Omental fat pad (tissue), 4 donors: ENCODE results near the gene DSCAM. TPM values are rescaled to one million over a fixed set of nuclear protein-coding genes. Genes with fewer than 3 reads are reported as not detected.

Source experiments
- ATAC-seq: fragments of 150-250 bp; one replicate; pipeline ENCODE4 v1.9.1; 2016; ENCODE audit warnings: mild to moderate bottlenecking, moderate library complexity; ENCODE audit not compliant: low FRiP score
- DNase-seq: peaks from one replicate; pipeline ENCODE4 v3.0.0-alpha.2; 2019; ENCODE audit warnings: low spot score
- total RNA-seq, 4 donors: library from RNA; depleted of rRNA; stranded (reverse); fragments of >200 nt; gene quantifications; one replicate each; pipeline ENCODE4 v1.1.0, GENCODE V29; 2016
- TF ChIP-seq, protein P1 (sequence below), 3 donors: fragments of 450-650 bp; IDR thresholded peaks; one replicate each; pipeline ENCODE4 v1.5.1; 2016 to 2017; ENCODE audit warnings: antibody characterized with exemption in 3 of 3, mild to moderate bottlenecking in 3 of 3, moderate library complexity in 2 of 3

The DSCAM gene
- total RNA-seq, 4 donors from 2014 or later = 0.16 TPM; not detected in 3

DNA sequence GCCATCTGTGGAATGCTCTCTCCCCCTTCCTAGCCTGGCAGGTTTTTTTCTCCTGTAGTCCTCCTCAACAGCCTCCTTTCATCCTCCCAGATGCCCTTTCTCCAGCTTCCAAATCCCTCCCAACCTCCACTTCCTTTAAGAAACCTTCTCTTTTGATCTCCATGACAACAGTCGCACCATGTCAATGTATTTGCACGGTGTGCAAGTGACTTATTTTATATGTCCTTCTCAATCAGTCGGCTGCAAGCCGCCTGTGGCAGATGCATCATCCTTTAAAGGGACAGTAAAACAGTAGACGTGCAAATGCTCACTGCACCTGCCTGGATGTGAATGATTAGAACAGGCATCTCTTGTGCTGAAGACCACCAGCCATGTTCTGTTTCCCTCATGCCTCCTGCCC lies 694.5 kb downstream of the DSCAM start:
- ATAC-seq (no peak), DNase-seq (no peak)
- TF ChIP-seq, protein P1, sequence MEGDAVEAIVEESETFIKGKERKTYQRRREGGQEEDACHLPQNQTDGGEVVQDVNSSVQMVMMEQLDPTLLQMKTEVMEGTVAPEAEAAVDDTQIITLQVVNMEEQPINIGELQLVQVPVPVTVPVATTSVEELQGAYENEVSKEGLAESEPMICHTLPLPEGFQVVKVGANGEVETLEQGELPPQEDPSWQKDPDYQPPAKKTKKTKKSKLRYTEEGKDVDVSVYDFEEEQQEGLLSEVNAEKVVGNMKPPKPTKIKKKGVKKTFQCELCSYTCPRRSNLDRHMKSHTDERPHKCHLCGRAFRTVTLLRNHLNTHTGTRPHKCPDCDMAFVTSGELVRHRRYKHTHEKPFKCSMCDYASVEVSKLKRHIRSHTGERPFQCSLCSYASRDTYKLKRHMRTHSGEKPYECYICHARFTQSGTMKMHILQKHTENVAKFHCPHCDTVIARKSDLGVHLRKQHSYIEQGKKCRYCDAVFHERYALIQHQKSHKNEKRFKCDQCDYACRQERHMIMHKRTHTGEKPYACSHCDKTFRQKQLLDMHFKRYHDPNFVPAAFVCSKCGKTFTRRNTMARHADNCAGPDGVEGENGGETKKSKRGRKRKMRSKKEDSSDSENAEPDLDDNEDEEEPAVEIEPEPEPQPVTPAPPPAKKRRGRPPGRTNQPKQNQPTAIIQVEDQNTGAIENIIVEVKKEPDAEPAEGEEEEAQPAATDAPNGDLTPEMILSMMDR (IDR thresholded peaks at IDR 0.05) = no peak

DNA sequence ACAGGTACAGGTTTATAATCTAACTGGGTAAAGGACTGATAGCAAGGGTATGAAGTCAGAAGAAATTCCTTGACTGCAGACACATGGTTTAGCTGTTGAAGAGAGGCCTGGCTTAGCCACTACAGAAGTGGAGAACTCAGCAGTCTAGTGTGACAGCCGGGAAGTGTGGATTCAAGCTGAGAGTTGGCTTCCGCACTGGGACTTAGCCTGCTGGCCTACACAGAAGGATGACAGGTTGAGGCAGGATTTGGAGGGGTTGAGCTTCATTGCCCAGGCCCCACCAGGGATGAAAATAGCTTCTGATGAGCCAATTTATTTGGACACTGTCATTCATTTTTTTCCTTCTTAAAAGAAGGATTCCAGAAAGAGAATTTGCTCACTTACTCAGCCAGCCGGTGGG lies 695.3 kb downstream of the DSCAM start:
- ATAC-seq (no peak), DNase-seq (no peak)
- TF ChIP-seq, protein P1 (IDR thresholded peaks at IDR 0.05) = no peak

DNA sequence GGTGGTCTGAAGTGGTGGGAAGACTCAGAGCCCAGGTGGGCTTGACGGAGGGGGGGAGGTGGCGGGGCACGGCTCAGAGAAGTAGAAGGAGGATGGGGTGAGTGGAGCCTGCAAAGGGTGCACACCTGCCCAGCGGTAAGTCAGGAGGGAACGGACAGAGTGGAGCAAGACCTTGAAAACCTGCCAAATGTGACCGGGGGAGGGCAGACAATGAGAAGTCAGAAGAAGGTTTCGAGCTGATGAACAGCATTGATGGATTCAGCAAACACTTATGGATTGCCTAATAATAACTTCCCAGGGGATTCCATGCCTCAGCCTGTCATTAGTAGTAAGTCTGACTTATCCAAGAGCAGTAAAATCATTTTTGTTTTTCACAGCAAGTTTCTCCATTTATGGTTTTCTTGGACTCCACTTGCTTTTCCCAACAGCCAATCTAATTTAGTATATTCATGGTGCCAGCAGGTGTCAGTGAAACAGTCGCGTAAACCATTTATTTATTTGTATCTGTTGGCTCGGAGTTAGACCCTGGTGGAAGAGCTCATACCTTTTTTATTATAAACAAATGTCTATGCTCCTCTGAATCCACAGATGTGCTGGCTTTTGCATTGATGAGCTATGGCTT lies 700.6 kb downstream of the DSCAM start:
- no peak for DNase-seq
- ATAC-seq = peak; percentile 77
- TF ChIP-seq, protein P1 (IDR thresholded peaks at IDR 0.05) = no peak

DNA sequence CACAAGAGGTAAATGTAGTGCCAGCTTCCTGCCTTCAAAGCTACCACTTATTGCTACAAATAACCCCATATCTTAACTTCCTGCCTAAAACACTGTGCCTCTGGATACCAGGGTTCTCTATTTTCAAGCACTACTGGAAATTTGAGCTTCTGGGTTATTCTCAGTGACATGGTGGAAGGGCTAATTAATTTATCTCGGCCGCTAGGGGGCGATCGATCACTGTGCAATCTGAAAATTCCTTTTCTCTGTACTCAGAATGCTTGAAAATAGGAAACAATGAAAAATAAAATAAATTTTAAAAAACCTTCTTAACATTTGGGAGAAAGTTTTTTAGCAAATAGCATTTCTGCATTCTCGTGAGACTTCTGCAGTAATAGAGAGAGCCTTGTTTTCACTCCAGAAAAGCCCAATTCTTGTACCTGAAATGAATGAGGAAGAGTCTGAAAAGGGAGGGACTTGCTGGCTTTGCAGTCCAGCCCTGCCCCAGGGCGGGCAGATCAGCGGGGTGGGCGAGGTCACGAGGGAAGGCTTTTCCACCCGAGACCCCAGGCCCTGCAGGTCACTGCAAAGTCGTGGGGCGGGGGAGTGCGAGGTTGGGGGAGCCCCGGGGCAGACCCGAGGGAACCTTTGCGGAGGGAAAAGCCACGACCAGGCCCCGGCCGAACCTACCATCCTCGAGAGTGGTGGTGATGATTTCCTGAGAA lies 703.0 kb downstream of the DSCAM start:
- no peak for ATAC-seq

DNA sequence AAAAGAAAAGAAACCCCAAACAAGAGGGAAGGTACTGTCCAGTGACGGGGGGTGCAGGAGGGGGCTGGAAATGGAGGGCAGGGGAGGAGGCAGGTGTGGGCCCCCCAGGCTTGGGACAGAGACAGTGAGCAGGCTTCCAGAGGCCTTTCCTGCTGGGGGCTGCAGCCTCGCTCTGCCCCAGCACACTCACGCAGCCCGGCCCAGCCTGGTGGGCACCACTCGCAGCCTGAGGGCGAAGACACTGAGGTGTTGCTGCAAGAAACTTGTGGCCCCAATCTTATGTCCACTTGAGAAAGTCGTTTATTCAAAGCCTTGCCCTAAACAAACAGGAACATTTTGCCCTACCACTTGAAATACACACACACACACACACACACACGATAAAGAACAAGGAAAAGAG lies 705.3 kb downstream of the DSCAM start:
- ATAC-seq = no peak

More for the DNA sequence above, 703.0 kb downstream of the DSCAM start:
- no peak for DNase-seq
- TF ChIP-seq, protein P1 (IDR thresholded peaks at IDR 0.05) = no peak

DNA sequence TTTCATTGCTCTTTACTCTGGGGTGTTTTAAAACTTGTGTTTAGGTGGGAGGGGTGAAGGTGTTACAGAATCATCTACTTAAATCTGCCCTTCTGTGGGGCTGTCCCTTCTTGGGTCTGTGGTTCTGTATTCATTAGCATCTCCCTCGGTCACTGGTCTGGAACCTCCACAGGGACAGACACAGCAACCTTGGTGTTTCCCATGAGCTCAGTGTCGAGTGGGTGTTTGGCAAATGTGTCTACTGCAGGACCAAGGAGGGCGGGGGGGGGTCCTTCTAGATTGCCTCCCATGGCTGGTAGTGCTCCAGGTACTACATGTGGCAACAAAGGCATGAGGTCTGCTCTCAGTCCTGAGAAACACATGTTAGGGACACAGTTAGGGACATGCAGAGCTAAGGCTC lies 706.3 kb downstream of the DSCAM start:
- TF ChIP-seq, protein P1 (IDR thresholded peaks at IDR 0.05) = no peak
- ATAC-seq (no peak), DNase-seq (no peak)

More for the DNA sequence above, 705.3 kb downstream of the DSCAM start:
- TF ChIP-seq, protein P1 (IDR thresholded peaks at IDR 0.05) = no peak
- DNase-seq = no peak

DNA sequence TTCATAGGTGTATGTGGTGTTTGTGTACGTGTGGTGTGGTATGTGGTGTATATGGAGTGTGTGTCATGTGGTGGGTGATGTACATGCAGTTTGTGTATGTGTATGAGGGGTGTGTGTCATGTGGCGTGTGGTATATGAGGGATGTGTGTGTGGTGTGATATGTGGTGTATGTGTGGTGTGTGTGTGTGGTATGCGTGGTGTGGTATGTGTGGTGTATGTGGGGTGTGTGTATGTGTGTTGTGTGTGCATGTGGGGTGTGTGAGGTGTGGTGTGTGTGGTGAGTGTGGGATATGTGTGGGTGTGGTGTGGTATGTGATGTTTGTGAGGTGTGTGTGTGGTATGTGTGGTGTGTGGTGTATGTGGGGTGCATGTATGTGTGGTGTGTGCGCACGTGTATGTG lies 707.3 kb downstream of the DSCAM start:
- TF ChIP-seq, protein P1 (IDR thresholded peaks at IDR 0.05) = no peak
- DNase-seq (no peak), ATAC-seq (no peak)
